HEK293 (cell line): ENCODE measurements around the gene SLC14A1.

Experiments
- CTCF ChIA-PET: fragments of 350-600 bp; formaldehyde crosslinking; extraction: SDS; loops from one replicate; lab custom pipeline; 2021; ENCODE audit warnings: antibody characterized with exemption; lab: Yijun Ruan, JAX
- POLR2A ChIA-PET: fragments of 300-600 bp; formaldehyde crosslinking; extraction: SDS; loops from one replicate; lab custom pipeline; 2020; ENCODE audit warnings: antibody characterized with exemption, inconsistent platforms; lab: Yijun Ruan, JAX
- H3K27ac ChIP-seq: fragments of 200-500 bp; sonication (Bioruptor generic); 2 replicates; pipeline ENCODE4 v1.5.1; 2014; ENCODE audit warnings: low read depth, low read length, control low read depth, inconsistent platforms; ENCODE audit errors: extremely low read depth
- H3K36me3 ChIP-seq, 2 experiments: fragments of 200-500 bp in 1 of 2; sonication (Bioruptor generic) in 1 of 2; 1 replicate in 1 of 2; 2 replicates in 1 of 2; pipeline ENCODE4 v1.5.1; 2014 to 2017; ENCODE audit warnings: inconsistent platforms in 2 of 2, low read length in 2 of 2; ENCODE audit not compliant: control insufficient read depth in 2 of 2, insufficient read depth in 1 of 2
- H3K4me1 ChIP-seq: fragments of 200-500 bp; sonication (Bioruptor generic); 2 replicates; pipeline ENCODE4 v1.5.1; 2014; ENCODE audit warnings: mild to moderate bottlenecking, low read length, inconsistent platforms; ENCODE audit not compliant: control insufficient read depth, insufficient read depth
- H3K4me3 ChIP-seq: 2 replicates; pipeline ENCODE4 v1.5.1; 2011; ENCODE audit warnings: low read depth, mild to moderate bottlenecking, control low read depth, low read length, moderate library complexity
- H3K9me3 ChIP-seq: fragments of 200-500 bp; sonication (Bioruptor generic); 2 replicates; pipeline ENCODE4 v1.5.1; 2014; ENCODE audit warnings: low read depth, low read length, inconsistent platforms; ENCODE audit not compliant: control insufficient read depth, insufficient read depth
- BCL11A ChIP-seq: fragments of 450-650 bp; formaldehyde crosslinking; IDR thresholded peaks from 2 replicates; pipeline ENCODE4 v1.5.1; 2016; ENCODE audit warnings: low read depth, missing biosample characterization, missing genetic modification characterization
- KLF1 ChIP-seq: fragments of 450-650 bp; formaldehyde crosslinking; IDR thresholded peaks from 2 replicates; pipeline ENCODE4 v1.5.1; 2016; ENCODE audit warnings: missing biosample characterization, missing genetic modification characterization
- KLF9 ChIP-seq: fragments of 450-650 bp; formaldehyde crosslinking; IDR thresholded peaks from 2 replicates; pipeline ENCODE4 v1.5.1; 2016; ENCODE audit warnings: missing biosample characterization, missing genetic modification characterization, low read depth
- SALL2 ChIP-seq: fragments of 450-650 bp; formaldehyde crosslinking; IDR thresholded peaks from 2 replicates; pipeline ENCODE4 v1.5.0; 2017; ENCODE audit warnings: missing biosample characterization, mild to moderate bottlenecking, missing genetic modification characterization, borderline replicate concordance
- TRIM28 ChIP-seq: IDR thresholded peaks from 2 replicates; pipeline ENCODE4 v1.6.1; 2011; ENCODE audit warnings: low read length, control low read depth, borderline replicate concordance
- YY1 ChIP-seq: fragments of 450-650 bp; formaldehyde crosslinking; IDR thresholded peaks from 2 replicates; pipeline ENCODE4 v1.5.1; 2018; ENCODE audit warnings: missing biosample characterization, missing genetic modification characterization
- ZBTB17 ChIP-seq: fragments of 450-650 bp; formaldehyde crosslinking; IDR thresholded peaks from 2 replicates; pipeline ENCODE4 v1.5.1; 2016; ENCODE audit warnings: missing biosample characterization, missing genetic modification characterization
- ZFP37 ChIP-seq: fragments of 450-650 bp; formaldehyde crosslinking; IDR thresholded peaks from 2 replicates; pipeline ENCODE4 v1.5.1; 2016; ENCODE audit warnings: missing biosample characterization, missing genetic modification characterization
- ZFP41 ChIP-seq: fragments of 450-650 bp; formaldehyde crosslinking; IDR thresholded peaks from 2 replicates; pipeline ENCODE4 v1.5.1; 2016; ENCODE audit warnings: missing biosample characterization, missing genetic modification characterization, borderline replicate concordance
- ZNF114 ChIP-seq: fragments of 450-650 bp; formaldehyde crosslinking; IDR thresholded peaks from 2 replicates; pipeline ENCODE4 v1.5.0; 2017; ENCODE audit warnings: missing biosample characterization, missing genetic modification characterization
- ZNF211 ChIP-seq: fragments of 450-650 bp; formaldehyde crosslinking; IDR thresholded peaks from 2 replicates; pipeline ENCODE4 v1.5.1; 2016; ENCODE audit warnings: low read depth, missing biosample characterization, missing genetic modification characterization
- ZNF221 ChIP-seq: fragments of 450-650 bp; formaldehyde crosslinking; IDR thresholded peaks from 2 replicates; pipeline ENCODE4 v1.5.1; 2017; ENCODE audit warnings: missing biosample characterization, missing genetic modification characterization, borderline replicate concordance
- ZNF223 ChIP-seq: fragments of 450-650 bp; formaldehyde crosslinking; IDR thresholded peaks from 2 replicates; pipeline ENCODE4 v1.5.1; 2016; ENCODE audit warnings: missing biosample characterization, missing genetic modification characterization
- ZNF302 ChIP-seq: fragments of 450-650 bp; formaldehyde crosslinking; IDR thresholded peaks from 2 replicates; pipeline ENCODE4 v1.5.1; 2016; ENCODE audit warnings: missing biosample characterization, missing genetic modification characterization, low read depth
- ZNF394 ChIP-seq: fragments of 450-650 bp; formaldehyde crosslinking; IDR thresholded peaks from 2 replicates; pipeline ENCODE4 v1.5.1; 2016; ENCODE audit warnings: missing biosample characterization, missing genetic modification characterization, mild to moderate bottlenecking, moderate library complexity, borderline replicate concordance
- ZNF585B ChIP-seq: fragments of 450-650 bp; formaldehyde crosslinking; IDR thresholded peaks from 2 replicates; pipeline ENCODE4 v1.5.1; 2016; ENCODE audit warnings: missing biosample characterization, missing genetic modification characterization
- ZNF707 ChIP-seq: fragments of 450-650 bp; formaldehyde crosslinking; IDR thresholded peaks from 2 replicates; pipeline ENCODE4 v1.5.1; 2016; ENCODE audit warnings: missing biosample characterization, missing genetic modification characterization
- ZSCAN30 ChIP-seq: fragments of 450-650 bp; IDR thresholded peaks from 2 replicates; pipeline ENCODE4 v1.5.1; 2018; ENCODE audit warnings: missing biosample characterization, mild to moderate bottlenecking, missing genetic modification characterization, moderate library complexity
- TF ChIP-seq, protein P1 (sequence below): fragments of 450-650 bp; formaldehyde crosslinking; IDR thresholded peaks from 2 replicates; pipeline ENCODE4 v1.5.1; 2017; ENCODE audit warnings: missing biosample characterization, missing genetic modification characterization
- TF ChIP-seq, protein P2 (sequence below): fragments of 450-650 bp; formaldehyde crosslinking; IDR thresholded peaks from 2 replicates; pipeline ENCODE4 v1.5.1; 2016; ENCODE audit warnings: missing biosample characterization, missing genetic modification characterization, borderline replicate concordance
- TF ChIP-seq, protein P3 (sequence below): fragments of 450-650 bp; formaldehyde crosslinking; IDR thresholded peaks from 2 replicates; pipeline ENCODE4 v1.5.1; 2016; ENCODE audit warnings: missing biosample characterization, missing genetic modification characterization
- TF ChIP-seq, protein P4 (sequence below): fragments of 450-650 bp; formaldehyde crosslinking; IDR thresholded peaks from 2 replicates; pipeline ENCODE4 v1.5.1; 2016; ENCODE audit warnings: missing biosample characterization, missing genetic modification characterization
- TF ChIP-seq, protein P5 (sequence below): fragments of 450-650 bp; formaldehyde crosslinking; IDR thresholded peaks from 2 replicates; pipeline ENCODE4 v1.5.1; 2017; ENCODE audit warnings: missing biosample characterization, missing genetic modification characterization
- TF ChIP-seq, protein P6 (sequence below): fragments of 450-650 bp; formaldehyde crosslinking; IDR thresholded peaks from 2 replicates; pipeline ENCODE4 v1.5.1; 2016; ENCODE audit warnings: missing biosample characterization, missing genetic modification characterization

Gene SLC14A1

DNA sequence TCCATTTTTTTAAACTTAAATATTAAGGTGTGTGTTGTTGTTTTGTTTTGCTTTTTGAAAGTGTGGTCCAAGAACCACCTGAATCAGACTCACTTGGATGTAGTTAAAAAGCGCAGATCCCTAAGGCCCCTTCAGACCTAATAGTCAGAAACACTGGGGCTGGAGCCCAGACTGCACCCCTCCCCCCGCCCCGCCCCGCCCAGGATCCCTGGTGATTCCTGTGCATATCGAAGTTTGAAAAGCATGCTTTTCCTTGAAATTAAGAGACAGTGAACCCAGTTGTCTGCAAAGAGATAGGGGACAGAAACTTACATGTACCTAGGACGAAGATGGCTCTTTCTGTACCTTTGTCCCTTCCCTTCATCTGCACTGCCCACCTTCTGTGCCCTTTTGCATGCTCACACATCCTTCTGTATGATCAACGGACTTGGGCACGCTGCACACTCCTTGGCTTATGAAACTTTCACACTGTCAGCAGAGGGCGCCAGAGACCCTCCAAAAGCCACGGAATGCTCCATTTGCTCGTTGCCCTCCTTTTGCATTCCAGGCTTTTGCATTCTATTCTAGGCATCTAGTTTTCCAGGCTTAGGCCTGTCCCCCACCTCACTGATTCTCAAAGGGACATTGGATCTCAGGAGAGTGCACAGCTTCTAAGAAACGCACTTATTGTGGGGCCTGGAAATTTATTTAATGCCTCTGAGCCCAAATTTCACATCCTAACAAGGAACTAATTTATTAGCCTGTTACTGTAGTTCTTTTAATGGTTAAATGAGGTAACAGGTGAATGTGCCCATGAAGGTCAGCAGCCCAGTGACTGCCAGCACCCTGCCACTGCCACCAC is 32.8 kb upstream of the SLC14A1 start:
- Histone ChIP-seq H3K4me3 (no peak overlapping the region), H3K27ac (no peak overlapping the region), H3K4me1 (no peaks in the 10 kb centered on the region), H3K36me3 (no peaks in the 10 kb centered on the region), H3K9me3 (no peaks in the 10 kb centered on the region)
- CTCF ChIA-PET, result interaction anchor here (0.6 to 8.5 kb wide), 24 partner anchors 12 to 391 kb away, joined by 3 to 65 read pairs (median 4); no protein-coding TSS in a partner anchor
- POLR2A ChIA-PET, result no interaction called here
- peak; percentile 49 for TF ChIP-seq ZBTB17
- TF ChIP-seq, protein P1, sequence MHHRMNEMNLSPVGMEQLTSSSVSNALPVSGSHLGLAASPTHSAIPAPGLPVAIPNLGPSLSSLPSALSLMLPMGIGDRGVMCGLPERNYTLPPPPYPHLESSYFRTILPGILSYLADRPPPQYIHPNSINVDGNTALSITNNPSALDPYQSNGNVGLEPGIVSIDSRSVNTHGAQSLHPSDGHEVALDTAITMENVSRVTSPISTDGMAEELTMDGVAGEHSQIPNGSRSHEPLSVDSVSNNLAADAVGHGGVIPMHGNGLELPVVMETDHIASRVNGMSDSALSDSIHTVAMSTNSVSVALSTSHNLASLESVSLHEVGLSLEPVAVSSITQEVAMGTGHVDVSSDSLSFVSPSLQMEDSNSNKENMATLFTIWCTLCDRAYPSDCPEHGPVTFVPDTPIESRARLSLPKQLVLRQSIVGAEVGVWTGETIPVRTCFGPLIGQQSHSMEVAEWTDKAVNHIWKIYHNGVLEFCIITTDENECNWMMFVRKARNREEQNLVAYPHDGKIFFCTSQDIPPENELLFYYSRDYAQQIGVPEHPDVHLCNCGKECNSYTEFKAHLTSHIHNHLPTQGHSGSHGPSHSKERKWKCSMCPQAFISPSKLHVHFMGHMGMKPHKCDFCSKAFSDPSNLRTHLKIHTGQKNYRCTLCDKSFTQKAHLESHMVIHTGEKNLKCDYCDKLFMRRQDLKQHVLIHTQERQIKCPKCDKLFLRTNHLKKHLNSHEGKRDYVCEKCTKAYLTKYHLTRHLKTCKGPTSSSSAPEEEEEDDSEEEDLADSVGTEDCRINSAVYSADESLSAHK (tag by site-specific recombination), result no peak
- no peak for TF ChIP-seq ZNF223 (tag by site-specific recombination)
- 0 out of 2 replicates have a peak, but pooled peaks have one; percentile 26 for TF ChIP-seq ZSCAN30
- no peak for TF ChIP-seq SALL2 (tag by site-specific recombination)
- TF ChIP-seq, protein P2, sequence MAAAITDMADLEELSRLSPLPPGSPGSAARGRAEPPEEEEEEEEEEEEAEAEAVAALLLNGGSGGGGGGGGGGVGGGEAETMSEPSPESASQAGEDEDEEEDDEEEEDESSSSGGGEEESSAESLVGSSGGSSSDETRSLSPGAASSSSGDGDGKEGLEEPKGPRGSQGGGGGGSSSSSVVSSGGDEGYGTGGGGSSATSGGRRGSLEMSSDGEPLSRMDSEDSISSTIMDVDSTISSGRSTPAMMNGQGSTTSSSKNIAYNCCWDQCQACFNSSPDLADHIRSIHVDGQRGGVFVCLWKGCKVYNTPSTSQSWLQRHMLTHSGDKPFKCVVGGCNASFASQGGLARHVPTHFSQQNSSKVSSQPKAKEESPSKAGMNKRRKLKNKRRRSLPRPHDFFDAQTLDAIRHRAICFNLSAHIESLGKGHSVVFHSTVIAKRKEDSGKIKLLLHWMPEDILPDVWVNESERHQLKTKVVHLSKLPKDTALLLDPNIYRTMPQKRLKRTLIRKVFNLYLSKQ (tag by site-specific recombination), result no peak
- no peak for TF ChIP-seq ZNF707 (tag by site-specific recombination)
- TF ChIP-seq, protein P3, sequence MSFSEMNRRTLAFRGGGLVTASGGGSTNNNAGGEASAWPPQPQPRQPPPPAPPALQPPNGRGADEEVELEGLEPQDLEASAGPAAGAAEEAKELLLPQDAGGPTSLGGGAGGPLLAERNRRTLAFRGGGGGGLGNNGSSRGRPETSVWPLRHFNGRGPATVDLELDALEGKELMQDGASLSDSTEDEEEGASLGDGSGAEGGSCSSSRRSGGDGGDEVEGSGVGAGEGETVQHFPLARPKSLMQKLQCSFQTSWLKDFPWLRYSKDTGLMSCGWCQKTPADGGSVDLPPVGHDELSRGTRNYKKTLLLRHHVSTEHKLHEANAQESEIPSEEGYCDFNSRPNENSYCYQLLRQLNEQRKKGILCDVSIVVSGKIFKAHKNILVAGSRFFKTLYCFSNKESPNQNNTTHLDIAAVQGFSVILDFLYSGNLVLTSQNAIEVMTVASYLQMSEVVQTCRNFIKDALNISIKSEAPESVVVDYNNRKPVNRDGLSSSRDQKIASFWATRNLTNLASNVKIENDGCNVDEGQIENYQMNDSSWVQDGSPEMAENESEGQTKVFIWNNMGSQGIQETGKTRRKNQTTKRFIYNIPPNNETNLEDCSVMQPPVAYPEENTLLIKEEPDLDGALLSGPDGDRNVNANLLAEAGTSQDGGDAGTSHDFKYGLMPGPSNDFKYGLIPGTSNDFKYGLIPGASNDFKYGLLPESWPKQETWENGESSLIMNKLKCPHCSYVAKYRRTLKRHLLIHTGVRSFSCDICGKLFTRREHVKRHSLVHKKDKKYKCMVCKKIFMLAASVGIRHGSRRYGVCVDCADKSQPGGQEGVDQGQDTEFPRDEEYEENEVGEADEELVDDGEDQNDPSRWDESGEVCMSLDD (tag by site-specific recombination), result no peak
- TF ChIP-seq ZNF114, result no peak
- no peak for TF ChIP-seq ZFP41 (tag by site-specific recombination)
- peak; percentile 61; the same call in 1 of the 2 replicates for TF ChIP-seq ZFP37 (tag by site-specific recombination)
- TF ChIP-seq ZNF394 (tag by site-specific recombination), result no peak
- TF ChIP-seq TRIM28, result no peak
- TF ChIP-seq, protein P4, sequence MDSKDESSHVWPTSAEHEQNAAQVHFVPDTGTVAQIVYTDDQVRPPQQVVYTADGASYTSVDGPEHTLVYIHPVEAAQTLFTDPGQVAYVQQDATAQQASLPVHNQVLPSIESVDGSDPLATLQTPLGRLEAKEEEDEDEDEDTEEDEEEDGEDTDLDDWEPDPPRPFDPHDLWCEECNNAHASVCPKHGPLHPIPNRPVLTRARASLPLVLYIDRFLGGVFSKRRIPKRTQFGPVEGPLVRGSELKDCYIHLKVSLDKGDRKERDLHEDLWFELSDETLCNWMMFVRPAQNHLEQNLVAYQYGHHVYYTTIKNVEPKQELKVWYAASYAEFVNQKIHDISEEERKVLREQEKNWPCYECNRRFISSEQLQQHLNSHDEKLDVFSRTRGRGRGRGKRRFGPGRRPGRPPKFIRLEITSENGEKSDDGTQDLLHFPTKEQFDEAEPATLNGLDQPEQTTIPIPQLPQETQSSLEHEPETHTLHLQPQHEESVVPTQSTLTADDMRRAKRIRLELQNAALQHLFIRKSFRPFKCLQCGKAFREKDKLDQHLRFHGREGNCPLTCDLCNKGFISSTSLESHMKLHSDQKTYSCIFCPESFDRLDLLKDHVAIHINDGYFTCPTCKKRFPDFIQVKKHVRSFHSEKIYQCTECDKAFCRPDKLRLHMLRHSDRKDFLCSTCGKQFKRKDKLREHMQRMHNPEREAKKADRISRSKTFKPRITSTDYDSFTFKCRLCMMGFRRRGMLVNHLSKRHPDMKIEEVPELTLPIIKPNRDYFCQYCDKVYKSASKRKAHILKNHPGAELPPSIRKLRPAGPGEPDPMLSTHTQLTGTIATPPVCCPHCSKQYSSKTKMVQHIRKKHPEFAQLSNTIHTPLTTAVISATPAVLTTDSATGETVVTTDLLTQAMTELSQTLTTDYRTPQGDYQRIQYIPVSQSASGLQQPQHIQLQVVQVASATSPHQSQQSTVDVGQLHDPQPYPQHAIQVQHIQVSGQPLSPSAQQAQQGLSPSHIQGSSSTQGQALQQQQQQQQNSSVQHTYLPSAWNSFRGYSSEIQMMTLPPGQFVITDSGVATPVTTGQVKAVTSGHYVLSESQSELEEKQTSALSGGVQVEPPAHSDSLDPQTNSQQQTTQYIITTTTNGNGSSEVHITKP (tag by site-specific recombination), result peak; percentile 85
- no peak for TF ChIP-seq ZNF585B (tag by site-specific recombination)
- TF ChIP-seq ZNF302 (tag by site-specific recombination), result no peak
- TF ChIP-seq, protein P5, sequence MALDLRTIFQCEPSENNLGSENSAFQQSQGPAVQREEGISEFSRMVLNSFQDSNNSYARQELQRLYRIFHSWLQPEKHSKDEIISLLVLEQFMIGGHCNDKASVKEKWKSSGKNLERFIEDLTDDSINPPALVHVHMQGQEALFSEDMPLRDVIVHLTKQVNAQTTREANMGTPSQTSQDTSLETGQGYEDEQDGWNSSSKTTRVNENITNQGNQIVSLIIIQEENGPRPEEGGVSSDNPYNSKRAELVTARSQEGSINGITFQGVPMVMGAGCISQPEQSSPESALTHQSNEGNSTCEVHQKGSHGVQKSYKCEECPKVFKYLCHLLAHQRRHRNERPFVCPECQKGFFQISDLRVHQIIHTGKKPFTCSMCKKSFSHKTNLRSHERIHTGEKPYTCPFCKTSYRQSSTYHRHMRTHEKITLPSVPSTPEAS (tag by site-specific recombination), result no peak
- TF ChIP-seq, protein P6, sequence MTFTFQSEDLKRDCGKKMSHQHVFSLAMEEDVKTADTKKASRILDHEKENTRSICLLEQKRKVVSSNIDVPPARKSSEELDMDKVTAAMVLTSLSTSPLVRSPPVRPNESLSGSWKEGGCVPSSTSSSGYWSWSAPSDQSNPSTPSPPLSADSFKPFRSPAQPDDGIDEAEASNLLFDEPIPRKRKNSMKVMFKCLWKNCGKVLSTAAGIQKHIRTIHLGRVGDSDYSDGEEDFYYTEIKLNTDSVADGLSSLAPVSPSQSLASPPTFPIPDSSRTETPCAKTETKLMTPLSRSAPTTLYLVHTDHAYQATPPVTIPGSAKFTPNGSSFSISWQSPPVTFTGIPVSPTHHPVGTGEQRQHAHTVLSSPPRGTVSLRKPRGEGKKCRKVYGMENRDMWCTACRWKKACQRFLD (tag by site-specific recombination), result no peak
- TF ChIP-seq ZNF221, result no peak
- TF ChIP-seq ZNF211 (tag by site-specific recombination), result no peak
- TF ChIP-seq KLF1 (tag by site-specific recombination), result 0 out of 2 replicates have a peak, but pooled peaks have one; percentile 31
- TF ChIP-seq YY1 (tag by site-specific recombination), result no peak
- TF ChIP-seq BCL11A (tag by site-specific recombination), result no peak
- no peak for TF ChIP-seq KLF9 (tag by site-specific recombination)
